ENCODE data around the gene LCE1A. TPM values are rescaled to one million over a fixed set of nuclear protein-coding genes. Genes with fewer than 3 reads are reported as not detected.

LCE1A gene
- total RNA-seq, 2 donors from 2014 or later = not detected

- ATAC-seq (no peak), DNase-seq (no peak)
- intact Hi-C loops (cut with DNase I, micrococcal nuclease) = loop anchor here in 1 of 2 donors (10.0 kb wide), 1 partner anchor 360 kb away; no protein-coding TSS in a partner anchor
These were observed 37.2 kb downstream of the LCE1A start for GRCh38 chr1:152864443-152864842.

- intact Hi-C loops (cut with DNase I, micrococcal nuclease) = loop anchor here in 1 of 2 donors (10.0 kb wide), 1 partner anchor 358 kb away; no protein-coding TSS in a partner anchor
- ATAC-seq (no peak), DNase-seq (no peak)
These were observed 39.0 kb downstream of the LCE1A start for GRCh38 chr1:152866321-152866720.

- ATAC-seq (peak; percentile 68), DNase-seq (peak; percentile 36 to 64)
- intact Hi-C loops (cut with DNase I, micrococcal nuclease) = loop anchor here in 1 of 2 donors (10.0 kb wide), 1 partner anchor 355 kb away; no protein-coding TSS in a partner anchor
These were observed 42.6 kb downstream of the LCE1A start for GRCh38 chr1:152869808-152870419.

GRCh38 chr1:152870831-152871730 is 43.8 kb downstream of the LCE1A start:
- DNase-seq (no peak), ATAC-seq (no peak)
- intact Hi-C loops (cut with DNase I, micrococcal nuclease) = no loop called here

- intact Hi-C loops (cut with DNase I, micrococcal nuclease) = no loop called here
- ATAC-seq (no peak), DNase-seq (no peak)
These were observed 44.5 kb downstream of the LCE1A start for GRCh38 chr1:152871731-152872126.

- no peak for ATAC-seq
- DNase-seq = no peak
- intact Hi-C loops (cut with DNase I, micrococcal nuclease) = no loop called here
These were observed 46.2 kb downstream of the LCE1A start for GRCh38 chr1:152873495-152873894.

- intact Hi-C loops (cut with DNase I, micrococcal nuclease) = no loop called here
- ATAC-seq = no peak
- DNase-seq = no peak
These were observed 49.6 kb downstream of the LCE1A start for GRCh38 chr1:152876827-152877226.

Other genes starting within 250 kb of the LCE1A start
- gene LCE3D, start 247.0 kb upstream of the LCE1A start, total RNA-seq = not detected
- gene LCE3C, start 227.2 kb upstream of the LCE1A start, total RNA-seq = not detected
- not detected for gene LCE3B, start 213.7 kb upstream of the LCE1A start, total RNA-seq
- gene LCE3A, start 204.4 kb upstream of the LCE1A start, total RNA-seq = not detected
- not detected for gene LCE2D, start 164.1 kb upstream of the LCE1A start, total RNA-seq
- gene LCE2C, start 152.2 kb upstream of the LCE1A start, total RNA-seq = not detected
- not detected for gene LCE2B, start 141.3 kb upstream of the LCE1A start, total RNA-seq
- not detected for gene LCE2A, start 129.1 kb upstream of the LCE1A start, total RNA-seq
- gene LCE4A, start 119.3 kb upstream of the LCE1A start, total RNA-seq = not detected
- gene KPRP, start 69.4 kb upstream of the LCE1A start, total RNA-seq = not detected
- not detected for gene LCE1F, start 52.3 kb upstream of the LCE1A start, total RNA-seq
- not detected for gene LCE1E, start 41.2 kb upstream of the LCE1A start, total RNA-seq
- gene LCE1D, start 30.8 kb upstream of the LCE1A start, total RNA-seq = not detected
- not detected for gene LCE1C, start 20.8 kb upstream of the LCE1A start, total RNA-seq
- not detected for gene LCE1B, start 15.5 kb upstream of the LCE1A start, total RNA-seq
- gene LCE6A, start 15.4 kb downstream of the LCE1A start, total RNA-seq = not detected
- not detected for gene LCE7A, start 32.5 kb downstream of the LCE1A start, total RNA-seq
- not detected for gene SMCP, start 50.8 kb downstream of the LCE1A start, total RNA-seq
- gene IVL, start 81.1 kb downstream of the LCE1A start, total RNA-seq = not detected
- gene SPRR5, start 119.7 kb downstream of the LCE1A start, total RNA-seq = not detected
- not detected for gene SPRR4, start 143.2 kb downstream of the LCE1A start, total RNA-seq
- gene SPRR1A, start 156.6 kb downstream of the LCE1A start, total RNA-seq = not detected
- gene SPRR3, start 174.3 kb downstream of the LCE1A start, total RNA-seq = not detected
- not detected for gene SPRR1B, start 203.7 kb downstream of the LCE1A start, total RNA-seq
- not detected for gene SPRR2D, start 213.6 kb downstream of the LCE1A start, total RNA-seq
- not detected for gene SPRR2A, start 230.0 kb downstream of the LCE1A start, total RNA-seq
- gene SPRR2B, start 244.1 kb downstream of the LCE1A start, total RNA-seq = not detected